ENCODE results near the gene ARHGEF10L. TPM values are rescaled to one million over a fixed set of nuclear protein-coding genes. Genes with fewer than 3 reads are reported as not detected.
"Not testable (repeated sequence)": the region's sequence is repeated elsewhere in the genome, so short reads cannot be mapped to it uniquely, and the experiment has no call there.

The ARHGEF10L gene
- total RNA-seq, 1 donor from 2014 or later = 34.3 TPM

DNA sequence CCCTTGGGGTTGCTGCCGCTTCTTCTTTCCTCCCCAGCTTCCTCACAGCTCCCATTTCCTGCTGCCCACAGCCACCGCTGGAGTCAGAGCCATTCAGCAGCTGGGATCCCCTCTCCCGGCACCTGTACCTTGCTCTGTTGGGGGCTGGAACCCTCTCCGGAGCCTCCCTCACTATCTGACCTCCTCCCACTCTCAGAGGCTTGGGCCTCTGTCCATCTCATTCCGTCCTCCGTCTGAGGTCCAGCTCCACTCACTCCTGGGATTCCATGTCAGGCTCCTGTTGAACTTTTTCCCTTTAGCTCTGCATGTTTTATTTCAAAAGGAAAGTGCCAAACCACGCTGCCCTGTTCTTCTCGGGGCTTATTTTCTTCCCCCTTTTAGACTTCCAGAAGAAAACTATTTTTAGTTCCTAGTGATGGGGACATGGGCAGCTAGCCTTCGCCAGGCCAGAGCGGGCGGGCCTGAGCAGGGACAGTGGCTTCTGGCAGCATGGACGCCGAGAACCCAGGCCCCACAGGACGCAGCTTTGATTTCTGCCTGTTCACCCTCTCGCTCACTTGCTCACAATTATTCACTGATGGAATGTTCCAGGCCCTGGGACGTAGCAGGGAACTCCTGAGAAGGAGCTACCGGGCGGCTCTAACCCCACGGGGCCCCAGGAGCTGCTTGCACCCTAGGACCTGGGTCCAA lies 79.2 kb downstream of the ARHGEF10L start:
- intact Hi-C loops (cut with DNase I) = no loop called here
- peak; percentile 25 for ATAC-seq
- no peak for DNase-seq (ENCODE audit: low spot score)

DNA sequence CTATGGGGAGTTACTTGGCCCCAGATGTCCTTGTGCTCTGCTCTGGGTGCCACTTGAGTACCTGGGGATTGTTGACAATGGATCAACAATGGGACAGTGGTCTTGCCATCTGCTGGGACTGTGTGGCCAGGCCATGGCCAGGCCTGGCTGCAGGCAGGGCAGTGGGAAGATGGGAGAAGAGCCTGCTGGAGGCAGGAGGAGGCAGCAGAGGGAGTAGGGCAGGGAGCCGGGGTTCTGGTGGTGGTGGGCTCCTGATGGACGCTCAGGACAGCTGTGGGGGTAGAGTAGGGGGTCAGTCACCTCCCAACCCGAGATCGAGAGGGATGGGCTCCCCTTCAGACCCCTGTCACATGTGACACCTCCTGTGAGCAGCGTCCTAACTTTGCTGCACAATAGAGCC lies 81.0 kb downstream of the ARHGEF10L start:
- ATAC-seq (no peak), DNase-seq (ENCODE audit: low spot score) (no peak)
- intact Hi-C loops (cut with DNase I) = no loop called here

DNA sequence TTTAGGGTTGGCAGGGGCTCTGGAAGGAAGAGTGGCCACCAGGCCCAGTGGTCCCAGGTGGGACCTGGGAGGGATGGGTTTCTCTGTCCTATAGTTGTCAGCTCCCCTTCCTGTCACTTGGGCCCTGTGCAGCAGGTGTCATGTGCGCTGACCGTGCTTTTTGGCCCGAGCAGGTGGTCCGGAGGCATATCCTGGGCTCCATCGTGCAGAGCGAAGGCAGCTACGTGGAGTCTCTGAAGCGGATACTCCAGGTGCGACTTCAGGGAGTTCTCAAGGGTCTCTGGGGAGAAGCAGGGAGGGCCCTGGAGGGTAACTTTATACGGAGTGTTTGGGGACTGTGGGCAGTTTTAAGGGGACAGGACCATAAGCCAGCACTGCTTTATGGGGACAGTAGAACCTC lies 82.2 kb downstream of the ARHGEF10L start:
- no peak for ATAC-seq
- intact Hi-C loops (cut with DNase I) = no loop called here
- DNase-seq (ENCODE audit: low spot score) = no peak

DNA sequence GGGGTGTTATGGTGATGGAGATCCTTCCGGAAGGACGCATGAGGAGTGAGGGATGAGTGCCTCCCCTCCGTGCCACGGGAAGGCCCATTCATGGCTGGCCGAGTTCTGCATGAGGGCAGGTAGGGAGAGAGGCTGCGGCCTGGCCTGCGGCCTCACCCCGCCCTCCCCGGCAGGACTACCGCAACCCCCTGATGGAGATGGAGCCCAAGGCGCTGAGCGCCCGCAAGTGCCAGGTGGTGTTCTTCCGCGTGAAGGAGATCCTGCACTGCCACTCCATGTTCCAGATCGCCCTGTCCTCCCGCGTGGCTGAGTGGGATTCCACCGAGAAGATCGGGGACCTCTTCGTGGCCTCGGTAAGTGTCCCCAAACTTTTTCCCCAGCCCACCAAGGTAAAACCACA lies 83.3 kb downstream of the ARHGEF10L start:
- no peak for DNase-seq (ENCODE audit: low spot score)
- intact Hi-C loops (cut with DNase I) = no loop called here
- no peak for ATAC-seq

DNA sequence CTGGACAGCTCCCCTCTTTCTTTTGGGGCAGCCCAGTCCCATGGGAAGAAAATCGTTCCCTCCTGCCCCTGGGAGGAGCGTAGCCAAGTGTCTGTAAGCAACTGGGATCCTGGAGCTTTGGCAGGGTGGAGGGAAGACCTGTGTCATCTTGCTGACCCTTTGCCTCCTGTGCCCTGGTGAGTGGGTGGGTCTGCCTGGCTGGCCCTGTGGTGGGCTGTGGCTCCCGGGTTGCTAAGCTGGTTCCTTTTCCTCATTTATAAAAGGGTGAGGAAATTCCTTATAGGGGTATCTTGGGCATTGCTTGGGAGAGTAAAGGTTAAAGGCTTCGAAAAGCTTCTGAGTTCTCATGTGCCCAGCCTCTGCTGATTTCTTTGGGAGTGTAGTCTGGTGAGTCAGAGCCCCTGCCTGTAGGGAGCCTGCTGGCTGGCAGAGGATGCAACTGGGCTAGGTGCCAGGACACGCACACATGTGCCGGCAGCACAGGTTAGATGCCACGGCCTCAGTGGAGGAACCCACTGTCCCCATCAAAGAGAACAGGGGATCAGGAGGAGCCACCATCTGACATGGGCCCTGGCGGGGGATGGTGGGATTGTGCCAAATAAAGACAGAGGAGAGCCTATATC lies 85.2 kb downstream of the ARHGEF10L start:
- no peak for DNase-seq (ENCODE audit: low spot score)
- peak; percentile 11 for ATAC-seq
- intact Hi-C loops (cut with DNase I) = no loop called here

DNA sequence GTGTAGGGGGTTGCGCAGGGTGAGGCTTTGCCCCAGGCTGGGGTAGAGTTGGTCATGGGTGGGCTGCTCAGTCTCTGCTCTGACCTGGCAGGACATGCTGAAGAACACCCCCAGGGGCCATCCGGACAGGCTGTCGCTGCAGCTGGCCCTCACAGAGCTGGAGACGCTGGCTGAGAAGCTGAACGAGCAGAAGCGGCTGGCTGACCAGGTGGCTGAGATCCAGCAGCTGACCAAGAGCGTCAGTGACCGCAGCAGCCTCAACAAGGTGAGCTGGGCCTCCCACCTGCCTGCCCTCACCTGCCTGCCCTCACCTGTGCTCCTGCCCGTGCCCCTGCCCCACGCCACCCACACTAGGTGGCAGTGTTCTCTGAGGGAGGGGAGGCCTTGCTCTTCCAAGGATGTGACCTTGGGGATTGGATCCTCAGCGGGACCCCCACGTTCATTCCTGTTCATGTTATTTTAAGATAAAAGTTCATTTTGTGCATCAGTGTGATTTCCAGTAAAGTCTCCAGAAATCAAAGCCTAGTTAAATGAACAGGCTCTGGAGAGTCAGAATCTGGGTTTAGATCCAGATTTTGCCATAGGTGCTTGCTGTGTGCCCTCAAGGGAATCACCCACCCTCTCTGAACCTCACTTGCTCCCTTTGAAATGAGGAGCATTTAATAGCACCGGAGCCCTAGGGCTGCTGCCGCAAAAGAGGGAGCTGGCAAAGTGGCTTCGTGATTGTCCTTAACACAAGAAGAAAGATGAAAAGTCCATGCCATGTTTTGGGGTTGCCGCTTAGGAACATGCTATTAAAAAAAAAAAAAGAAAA lies 87.9 kb downstream of the ARHGEF10L start:
- intact Hi-C loops (cut with DNase I) = no loop called here
- no peak for DNase-seq (ENCODE audit: low spot score)
- ATAC-seq = no peak

DNA sequence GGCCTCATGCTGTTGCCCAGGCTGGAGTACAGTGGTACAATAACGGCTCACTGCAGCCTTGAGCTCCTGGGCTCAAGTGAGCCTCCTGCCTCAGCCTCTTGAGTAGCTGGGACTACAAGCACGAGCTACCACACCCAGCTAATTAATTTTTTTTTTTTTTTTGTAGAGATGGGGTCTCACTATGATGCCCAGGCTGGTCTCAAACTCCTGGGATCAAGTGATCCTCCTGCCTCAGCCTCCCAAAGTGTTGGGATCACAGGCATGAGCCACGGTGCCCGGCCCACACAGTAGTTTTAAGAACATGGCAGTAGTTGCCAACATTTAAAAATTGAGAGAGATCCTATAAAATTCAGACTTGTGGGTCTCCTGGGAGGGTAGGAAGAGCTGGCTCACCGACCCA lies 89.5 kb downstream of the ARHGEF10L start:
- intact Hi-C loops (cut with DNase I); ATAC-seq; DNase-seq (ENCODE audit: low spot score): not testable (repeated sequence)

DNA sequence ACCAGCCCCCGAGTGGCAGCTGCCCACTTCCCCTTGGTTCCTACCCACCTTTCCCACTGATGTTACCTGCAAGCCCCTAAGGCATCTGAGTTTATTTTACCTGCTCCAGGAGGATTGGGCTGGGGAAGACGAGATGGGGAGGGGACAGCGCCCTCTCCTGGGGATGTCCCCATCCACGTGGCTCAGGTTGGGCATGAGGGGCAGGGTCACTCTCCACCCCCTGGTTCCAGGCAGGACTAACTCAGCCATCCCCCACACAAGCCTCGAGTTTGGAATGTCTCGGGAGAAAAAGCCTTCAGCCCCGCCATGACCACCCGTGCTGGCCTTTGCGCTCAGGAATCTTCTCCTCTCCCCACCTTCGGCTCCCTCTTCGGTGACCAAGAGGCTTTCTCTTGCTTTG lies 90.0 kb downstream of the ARHGEF10L start:
- ATAC-seq = peak; percentile 2
- no peak for DNase-seq (ENCODE audit: low spot score)
- intact Hi-C loops (cut with DNase I) = no loop called here

DNA sequence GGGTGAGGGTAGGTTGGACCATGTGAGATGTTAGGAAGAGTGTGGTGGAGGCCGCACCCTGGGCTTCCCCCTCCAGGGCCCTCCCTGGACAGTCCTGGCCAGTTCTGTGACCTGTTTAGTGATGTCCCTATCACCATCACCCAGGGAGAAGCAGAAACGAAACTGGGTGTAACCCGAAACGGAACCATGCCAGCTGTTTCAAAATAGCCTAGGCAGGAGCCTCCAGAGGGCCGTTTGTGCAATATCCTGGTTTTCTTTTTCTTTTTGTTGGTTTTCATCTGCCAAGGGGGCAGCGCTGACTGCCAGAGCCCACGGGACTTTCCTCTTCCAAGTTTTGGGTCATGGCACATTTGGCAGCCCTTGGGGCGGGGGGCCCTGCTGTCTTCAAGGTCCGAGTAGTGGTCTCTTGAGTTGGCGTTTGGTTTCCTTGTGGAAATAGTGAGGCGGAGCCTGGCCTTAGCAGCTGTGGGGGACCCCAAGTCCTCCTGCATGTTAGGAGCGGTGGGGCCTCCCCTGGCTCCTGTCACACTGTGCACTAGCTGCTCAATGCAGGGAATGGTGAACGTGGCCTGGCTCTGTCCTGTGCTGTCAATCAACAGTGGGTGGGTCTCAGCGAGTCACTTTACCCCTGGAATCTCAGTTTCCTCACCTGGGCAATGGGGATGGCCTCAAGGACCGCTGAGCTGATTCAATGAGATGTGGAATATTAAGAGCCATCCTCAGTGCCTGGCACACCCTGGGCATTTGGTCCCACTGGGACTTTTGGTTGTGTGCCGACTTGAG lies 90.7 kb downstream of the ARHGEF10L start:
- intact Hi-C loops (cut with DNase I) = no loop called here
- ATAC-seq (peak; percentile 88), DNase-seq (ENCODE audit: low spot score) (peak; percentile 74)

DNA sequence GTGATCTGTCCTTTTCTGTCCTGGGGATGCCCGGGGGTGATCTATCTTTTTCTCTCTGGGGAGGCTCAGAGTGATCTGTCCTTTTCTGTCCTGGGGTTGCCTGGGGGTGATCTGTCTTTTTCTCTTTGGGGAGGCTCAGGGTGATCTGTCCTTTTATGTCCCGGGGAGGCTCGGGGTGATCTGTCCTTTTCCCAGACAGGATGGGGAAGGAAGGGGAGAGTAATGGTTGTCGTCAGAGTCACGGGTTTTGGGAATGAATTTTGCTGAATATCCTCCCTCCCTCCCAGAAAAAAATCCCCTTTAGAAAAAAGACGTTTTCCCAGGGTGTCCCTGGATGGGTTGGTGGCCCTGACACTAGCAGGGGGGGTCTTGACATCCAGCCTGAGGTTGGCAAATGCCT lies 91.5 kb downstream of the ARHGEF10L start:
- ATAC-seq = no peak
- DNase-seq (ENCODE audit: low spot score) = no peak
- intact Hi-C loops (cut with DNase I) = no loop called here

DNA sequence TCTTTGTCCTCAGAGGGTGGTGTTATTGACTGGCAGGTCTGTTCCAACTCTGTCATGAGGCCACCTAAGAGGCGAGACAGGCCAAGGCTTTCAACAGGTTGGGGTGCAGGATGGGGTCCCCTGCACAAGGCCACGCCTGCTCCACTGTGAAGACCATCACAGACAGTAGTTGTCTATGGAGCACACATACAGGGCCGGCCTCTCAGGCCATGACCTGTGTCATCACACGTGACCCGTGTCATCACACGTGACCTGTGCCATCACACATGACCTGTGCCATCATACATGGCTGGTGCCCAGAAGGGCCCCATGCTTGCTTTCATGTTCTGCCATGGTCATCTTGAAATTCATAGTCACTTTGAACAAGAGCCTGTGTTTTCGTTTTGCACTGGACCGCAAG lies 91.9 kb downstream of the ARHGEF10L start:
- intact Hi-C loops (cut with DNase I) = no loop called here
- DNase-seq (ENCODE audit: low spot score) (no peak), ATAC-seq (no peak)

DNA sequence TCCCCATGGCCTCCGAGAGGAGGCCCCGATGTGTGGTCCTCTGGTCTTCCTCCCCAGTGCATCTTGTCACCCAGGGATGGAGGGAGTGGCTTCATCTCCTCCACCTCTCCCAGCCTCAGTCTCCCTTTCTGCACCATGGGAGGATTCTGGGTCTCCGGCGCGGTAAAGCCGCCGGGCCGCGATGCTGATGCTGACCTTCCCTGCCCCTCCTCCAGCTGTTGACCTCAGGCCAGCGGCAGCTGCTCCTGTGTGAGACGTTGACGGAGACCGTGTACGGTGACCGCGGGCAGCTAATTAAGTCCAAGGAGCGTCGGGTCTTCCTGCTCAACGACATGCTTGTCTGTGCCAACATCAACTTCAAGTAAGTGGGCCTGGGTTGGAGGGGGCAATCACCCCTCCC lies 92.6 kb downstream of the ARHGEF10L start:
- ATAC-seq = no peak
- no peak for DNase-seq (ENCODE audit: low spot score)
- intact Hi-C loops (cut with DNase I) = no loop called here

DNA sequence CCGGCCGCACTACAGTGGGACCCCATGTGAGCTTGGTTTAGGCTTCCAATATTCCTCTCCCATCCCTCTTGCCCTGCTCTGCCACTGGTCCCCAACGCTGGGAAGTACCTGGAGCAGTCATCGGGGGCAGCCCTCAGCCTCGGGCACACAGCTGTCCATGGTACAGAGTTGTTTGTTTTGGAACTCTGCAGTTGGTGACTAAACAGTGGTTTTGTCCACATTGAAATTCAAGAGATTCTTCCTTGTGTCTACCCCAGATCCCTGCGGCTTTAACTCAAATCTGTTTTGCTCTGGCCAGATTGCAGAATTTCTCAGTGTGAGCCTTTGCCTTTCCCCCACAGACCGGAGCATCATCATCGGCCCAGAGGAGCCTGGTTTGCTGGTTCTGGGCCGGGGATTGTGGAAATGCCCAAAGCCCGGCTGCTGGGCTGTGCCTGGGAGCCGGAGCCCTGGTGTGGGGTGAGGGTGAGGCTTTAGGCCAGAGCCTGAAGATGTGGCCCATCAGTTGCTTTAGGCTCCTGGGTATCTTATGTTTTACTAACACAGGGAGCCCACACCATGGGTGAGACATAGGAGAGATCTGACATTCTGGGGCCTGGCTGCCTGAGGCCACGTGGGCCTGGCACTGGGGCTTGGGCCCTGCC lies 93.2 kb downstream of the ARHGEF10L start:
- intact Hi-C loops (cut with DNase I) = no loop called here
- no peak for DNase-seq (ENCODE audit: low spot score)
- no peak for ATAC-seq

DNA sequence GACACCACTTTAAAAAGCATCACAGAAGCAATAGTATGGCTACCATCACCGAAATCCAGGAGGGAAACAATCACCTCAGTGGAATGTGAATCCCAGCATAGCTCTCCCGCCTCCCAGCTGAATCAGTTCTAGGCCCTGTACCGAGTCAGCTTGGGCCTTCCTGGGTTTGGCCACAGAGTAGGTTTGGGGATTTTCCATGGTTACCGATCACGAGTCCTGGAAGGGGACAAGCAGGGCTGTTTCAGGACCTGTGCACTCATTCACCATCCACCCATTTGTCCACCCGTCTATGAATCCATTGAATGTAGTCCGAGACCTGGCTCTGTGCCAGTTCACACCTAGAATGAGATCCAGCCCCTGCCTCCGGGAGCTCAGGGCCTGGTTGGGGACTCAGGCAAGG lies 94.2 kb downstream of the ARHGEF10L start:
- intact Hi-C loops (cut with DNase I) = no loop called here
- no peak for DNase-seq (ENCODE audit: low spot score)

DNA sequence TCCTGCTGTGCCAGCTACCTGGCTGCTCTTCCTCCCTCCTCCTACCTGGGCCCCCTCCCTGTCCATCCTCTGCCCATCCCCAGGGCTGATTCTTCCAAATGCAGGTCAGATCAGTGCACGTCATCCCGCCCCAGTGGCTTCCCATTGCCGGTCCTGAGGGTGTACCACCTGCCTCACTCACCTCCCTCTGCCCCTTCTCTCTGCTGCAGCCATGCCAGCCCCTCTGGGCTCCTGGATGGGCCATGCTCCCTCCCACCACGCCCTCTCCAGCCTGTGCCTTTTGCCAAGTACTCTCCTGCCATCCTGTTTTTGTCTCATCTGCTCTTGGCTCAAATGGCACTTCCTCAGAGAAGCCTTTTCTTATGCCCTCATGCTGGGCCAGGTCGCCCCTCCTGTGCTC lies 95.8 kb downstream of the ARHGEF10L start:
- ATAC-seq (no peak), DNase-seq (ENCODE audit: low spot score) (no peak)

More for the DNA sequence above, 94.2 kb downstream of the ARHGEF10L start:
- no peak for ATAC-seq

DNA sequence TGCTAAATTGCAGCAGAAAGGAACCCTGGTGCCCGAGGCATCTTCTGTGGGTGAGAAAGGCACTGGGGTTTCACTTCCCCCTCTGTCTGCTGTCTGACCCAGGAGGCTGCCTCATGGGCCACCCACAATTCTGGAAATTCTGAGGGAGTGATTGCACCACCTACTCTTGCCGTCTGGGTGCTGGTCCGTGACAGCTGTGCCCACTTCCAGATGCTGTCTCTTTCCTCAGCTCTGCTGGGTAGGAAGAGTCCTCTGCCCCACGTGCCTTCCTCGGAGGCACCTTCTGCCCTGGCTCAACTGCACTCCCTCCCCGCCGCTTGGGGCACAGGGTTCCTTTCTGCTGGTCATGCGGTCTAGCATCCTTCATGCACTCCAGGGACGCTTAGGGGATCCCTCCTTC lies 96.3 kb downstream of the ARHGEF10L start:
- ATAC-seq = peak; percentile 77
- intact Hi-C loops (cut with DNase I) = no loop called here
- no peak for DNase-seq (ENCODE audit: low spot score)

More for the DNA sequence above, 95.8 kb downstream of the ARHGEF10L start:
- intact Hi-C loops (cut with DNase I) = no loop called here

DNA sequence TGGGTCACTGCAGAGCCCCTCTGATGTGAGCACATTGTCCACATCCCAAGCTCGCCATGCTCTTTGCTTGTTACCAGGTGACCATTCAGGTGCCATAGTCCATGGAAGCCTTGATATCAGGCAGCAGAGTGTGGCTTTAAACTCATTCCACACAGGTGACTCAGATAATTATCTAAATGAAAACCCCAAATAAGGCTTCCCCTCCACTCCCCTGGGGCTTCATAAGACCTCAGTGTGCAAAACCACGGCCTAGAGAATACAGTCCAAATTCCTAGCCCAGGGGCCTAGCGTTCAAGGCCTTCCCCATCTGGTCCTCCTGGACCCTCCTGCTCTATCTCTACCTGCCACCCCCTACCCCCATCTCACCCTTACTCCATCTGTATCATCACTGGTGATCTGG lies 97.1 kb downstream of the ARHGEF10L start:
- intact Hi-C loops (cut with DNase I) = no loop called here
- DNase-seq (ENCODE audit: low spot score) (no peak), ATAC-seq (no peak)

DNA sequence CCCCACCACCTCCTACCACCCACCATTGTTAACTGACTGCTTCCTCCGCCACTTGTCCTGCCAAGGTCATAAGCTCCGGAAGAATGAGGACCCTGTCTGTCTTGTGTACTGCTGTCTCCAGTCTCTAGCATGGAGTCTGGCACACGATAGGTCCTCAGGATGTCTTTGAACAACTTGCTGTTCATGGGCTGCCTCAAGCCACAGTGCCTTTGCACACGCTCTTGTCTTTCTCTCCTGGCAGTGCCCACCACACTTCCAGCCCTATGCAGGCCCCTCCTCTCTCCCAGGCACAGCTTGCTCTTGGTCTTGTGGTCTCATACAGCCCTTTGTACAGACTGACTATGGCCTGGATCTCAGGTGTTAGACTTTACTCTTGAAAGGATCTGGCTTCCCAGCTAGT lies 97.6 kb downstream of the ARHGEF10L start:
- no peak for ATAC-seq
- intact Hi-C loops (cut with DNase I) = no loop called here
- no peak for DNase-seq (ENCODE audit: low spot score)

Measured in sciatic nerve (tissue), 2 donors.